Activated CD4-positive, alpha-beta memory T cell treated with anti-CD3 and anti-CD28 coated beads, Interleukin-2, amount 10 ng/mL, durations not matched to agents 7 days and 5 days (primary cell): ENCODE measurements around the gene AHDC1. TPM values are rescaled to one million over a fixed set of nuclear protein-coding genes. Genes with fewer than 3 reads are reported as not detected.

Source experiments
- CTCF ChIA-PET: fragments of 350-600 bp; sonication (Branson Sonifier 250); formaldehyde crosslinking; loops from one replicate; lab custom pipeline; 2021; ENCODE audit warnings: antibody characterized with exemption, inconsistent platforms; lab: Charles Lee
- POLR2A ChIA-PET: fragments of 350-600 bp; sonication (Branson Sonifier 250); formaldehyde crosslinking; loops from one replicate; lab custom pipeline; 2021; ENCODE audit warnings: antibody characterized with exemption; lab: Charles Lee
- DNase-seq: peaks from one replicate; pipeline ENCODE4 v3.0.0-alpha.2; 2020
- H3K27ac Mint-ChIP-seq: one replicate; pipeline ENCODE4 v1.8.0; 2021; ENCODE audit warnings: mild to moderate bottlenecking, mixed read lengths
- H3K27me3 Mint-ChIP-seq: one replicate; pipeline ENCODE4 v1.8.0; 2021; ENCODE audit warnings: mixed read lengths
- H3K36me3 Mint-ChIP-seq: one replicate; pipeline ENCODE4 v1.8.0; 2021; ENCODE audit warnings: low read depth, mixed read lengths
- H3K4me1 Mint-ChIP-seq: one replicate; pipeline ENCODE4 v1.8.0; 2021; ENCODE audit warnings: mixed read lengths
- H3K4me3 Mint-ChIP-seq: one replicate; pipeline ENCODE4 v1.8.0; 2021; ENCODE audit warnings: mild to moderate bottlenecking, mixed read lengths
- H3K9me3 Mint-ChIP-seq: one replicate; pipeline ENCODE4 v1.8.0; 2021; ENCODE audit warnings: mixed read lengths
- total RNA-seq, 2 experiments: library from RNA; stranded (reverse); gene quantifications; one replicate each; pipeline ENCODE4 v1.2.3, GENCODE V29; 2021

Gene AHDC1
- total RNA-seq, 2 experiments from 2014 or later, result 16.9 to 18.9 TPM

DNA sequence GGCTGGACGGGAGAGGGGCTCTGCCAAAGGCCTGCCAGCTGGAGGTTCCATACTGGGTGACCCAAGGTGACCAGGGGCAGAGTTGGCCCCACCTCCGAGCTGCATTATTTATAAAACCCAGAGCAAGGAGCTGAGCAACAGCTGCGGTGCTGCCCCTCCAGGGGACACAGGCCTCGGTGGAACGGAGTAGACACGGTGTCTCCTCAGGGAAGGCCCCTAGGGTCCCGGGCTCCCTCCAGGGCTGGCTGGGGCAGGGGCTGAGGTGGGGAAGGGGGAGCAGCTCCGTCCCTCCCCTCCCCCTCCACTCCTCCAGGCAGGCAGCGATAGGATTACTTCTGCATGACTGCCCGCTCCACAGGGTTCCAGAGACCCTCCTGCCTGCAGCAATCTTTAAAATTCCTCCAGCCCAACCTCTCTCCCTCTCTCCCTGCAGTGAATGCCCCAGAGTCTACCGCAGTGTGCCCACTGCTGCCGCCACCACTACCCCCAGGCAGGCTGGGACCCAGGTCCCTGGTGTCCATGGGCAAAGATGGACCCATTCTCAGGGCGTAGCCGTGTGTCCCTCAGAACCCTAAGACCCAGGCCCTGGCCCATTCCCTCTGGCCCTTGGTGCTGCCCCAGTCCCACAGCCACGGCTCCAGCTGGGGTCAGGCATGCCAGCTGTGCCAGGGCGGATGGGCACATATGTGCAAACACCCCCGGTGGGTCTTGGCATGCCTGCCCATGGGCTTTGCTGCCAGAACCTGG lies 10.8 kb downstream of the AHDC1 start:
- POLR2A ChIA-PET, result no interaction called here
- Mint-ChIP-seq H3K4me3 (no peak overlapping the region), H3K4me1 (peaks cover 14% of the 10 kb centered on the region), H3K27me3 (no peaks in the 10 kb centered on the region), H3K27ac (no peak overlapping the region), H3K36me3 (no peaks in the 10 kb centered on the region), H3K9me3 (no peaks in the 10 kb centered on the region)
- CTCF ChIA-PET, result interaction anchor here (0.6 to 2.3 kb wide), 3 partner anchors 12 to 107 kb away, joined by 3 to 9 read pairs (median 3); no protein-coding TSS in a partner anchor
- no peak for DNase-seq

DNA sequence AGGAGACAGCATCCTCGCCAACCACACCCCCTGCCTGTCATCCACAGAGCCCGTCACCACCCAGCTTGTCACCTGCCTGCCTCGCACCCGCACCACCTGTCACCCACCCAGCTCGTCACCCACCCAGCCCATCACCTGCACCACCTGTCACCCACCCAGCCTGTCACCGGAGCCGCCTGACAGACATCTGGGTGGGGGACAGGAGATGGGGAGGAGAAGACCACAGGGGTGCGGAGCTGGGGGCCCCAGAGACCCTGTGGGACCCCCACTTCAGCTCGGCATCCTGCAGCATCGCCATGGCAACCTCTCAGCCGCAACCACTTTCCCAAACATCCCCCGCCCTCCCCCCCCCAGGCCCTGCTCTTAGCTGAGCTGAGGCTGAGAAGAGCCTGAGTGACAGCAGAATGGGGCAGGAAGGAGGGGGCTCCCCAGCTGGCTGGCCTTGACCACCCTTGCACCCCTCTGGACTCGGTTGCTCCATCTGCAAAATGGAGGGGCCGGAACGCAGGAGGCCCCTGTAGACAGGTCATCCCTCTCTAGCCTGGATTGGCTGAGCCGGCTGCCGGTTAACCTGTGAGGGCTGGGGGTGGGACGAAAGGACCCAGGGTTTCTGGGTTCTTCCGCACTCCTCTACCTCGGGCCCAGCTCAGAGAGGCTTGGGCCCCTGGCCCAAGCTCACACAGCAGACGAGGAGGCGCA lies 11.6 kb downstream of the AHDC1 start:
- no peaks in the 10 kb centered on the region for H3K27me3 Mint-ChIP-seq
- ChIA-PET CTCF (interaction anchor here (1.1 to 2.3 kb wide), 2 partner anchors 12 to 36 kb away, joined by 3 to 9 read pairs; no protein-coding TSS in a partner anchor), POLR2A (no interaction called here)

DNA sequence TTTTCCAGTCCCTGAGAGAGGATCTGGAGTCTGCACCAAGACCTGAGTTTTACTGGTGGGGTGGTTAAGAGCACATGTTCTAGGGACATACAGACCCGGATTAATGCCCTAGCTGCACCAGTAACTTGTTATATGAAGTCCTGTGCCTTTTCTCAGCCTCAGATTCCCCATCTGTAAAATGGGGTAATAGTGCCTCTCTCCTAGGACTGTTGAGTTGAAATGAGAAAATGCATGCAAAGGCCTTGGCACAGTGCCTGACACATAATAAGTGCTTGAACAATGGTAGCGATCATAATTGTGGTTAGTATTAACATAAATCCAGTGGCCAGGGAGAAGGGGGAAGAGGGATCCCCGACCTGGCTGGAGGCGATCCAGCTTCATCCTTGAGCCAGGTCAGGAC lies 12.3 kb downstream of the AHDC1 start:
- Mint-ChIP-seq H3K4me1 (peaks cover 7% of the 10 kb centered on the region), H3K27ac (no peak overlapping the region), H3K4me3 (no peak overlapping the region), H3K36me3 (no peaks in the 10 kb centered on the region), H3K9me3 (no peaks in the 10 kb centered on the region), H3K27me3 (no peaks in the 10 kb centered on the region)
- ChIA-PET CTCF (interaction anchor here (2.3 kb wide), 1 partner anchor 35 kb away, joined by 9 read pairs; no protein-coding TSS in a partner anchor), POLR2A (interaction anchor here (0.8 kb wide), 1 partner anchor 100 kb away, joined by 3 read pairs; no protein-coding TSS in a partner anchor)
- no peak for DNase-seq

More for the DNA sequence above, 11.6 kb downstream of the AHDC1 start:
- Mint-ChIP-seq H3K36me3 (no peaks in the 10 kb centered on the region), H3K4me3 (no peak overlapping the region), H3K4me1 (peaks cover 7% of the 10 kb centered on the region), H3K27ac (no peak overlapping the region), H3K9me3 (no peaks in the 10 kb centered on the region)
- no peak for DNase-seq

DNA sequence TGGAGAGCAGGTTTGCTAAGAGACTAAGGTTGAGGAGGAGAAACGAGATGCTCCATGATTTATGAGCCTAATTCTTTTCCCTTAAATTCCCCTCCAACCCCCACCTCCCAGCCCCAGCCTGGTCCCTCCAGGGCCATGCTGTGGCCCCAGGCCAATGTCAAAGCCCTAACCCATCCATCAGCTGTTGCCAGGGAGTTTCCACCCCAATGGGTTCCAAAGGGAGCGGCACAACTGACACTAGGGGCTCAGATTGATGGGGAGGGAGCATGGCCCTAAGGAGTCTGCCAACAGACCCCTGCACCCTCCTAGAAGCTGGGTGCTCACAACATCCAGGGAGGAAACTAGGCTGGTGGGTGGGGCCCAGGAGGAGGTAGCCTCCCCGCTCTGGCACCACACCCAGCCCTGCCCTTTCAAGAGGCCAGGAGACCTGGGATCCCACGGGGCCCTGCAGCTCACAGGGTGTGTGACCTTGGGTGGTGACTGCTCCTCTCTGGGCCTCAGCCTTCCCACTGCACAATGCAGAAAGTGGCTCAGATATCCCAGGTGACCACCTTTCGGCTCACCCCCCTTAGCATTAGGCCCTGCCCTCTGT lies 12.9 kb downstream of the AHDC1 start:
- no peak for DNase-seq
- ChIA-PET POLR2A (interaction anchor here (0.8 kb wide), 1 partner anchor 99 kb away, joined by 3 read pairs; no protein-coding TSS in a partner anchor), CTCF (interaction anchor here (2.3 kb wide), 1 partner anchor 35 kb away, joined by 9 read pairs; no protein-coding TSS in a partner anchor)
- Mint-ChIP-seq H3K4me1 (peaks cover 7% of the 10 kb centered on the region), H3K9me3 (no peaks in the 10 kb centered on the region), H3K4me3 (no peak overlapping the region), H3K27ac (no peak overlapping the region), H3K27me3 (no peaks in the 10 kb centered on the region), H3K36me3 (no peaks in the 10 kb centered on the region)

DNA sequence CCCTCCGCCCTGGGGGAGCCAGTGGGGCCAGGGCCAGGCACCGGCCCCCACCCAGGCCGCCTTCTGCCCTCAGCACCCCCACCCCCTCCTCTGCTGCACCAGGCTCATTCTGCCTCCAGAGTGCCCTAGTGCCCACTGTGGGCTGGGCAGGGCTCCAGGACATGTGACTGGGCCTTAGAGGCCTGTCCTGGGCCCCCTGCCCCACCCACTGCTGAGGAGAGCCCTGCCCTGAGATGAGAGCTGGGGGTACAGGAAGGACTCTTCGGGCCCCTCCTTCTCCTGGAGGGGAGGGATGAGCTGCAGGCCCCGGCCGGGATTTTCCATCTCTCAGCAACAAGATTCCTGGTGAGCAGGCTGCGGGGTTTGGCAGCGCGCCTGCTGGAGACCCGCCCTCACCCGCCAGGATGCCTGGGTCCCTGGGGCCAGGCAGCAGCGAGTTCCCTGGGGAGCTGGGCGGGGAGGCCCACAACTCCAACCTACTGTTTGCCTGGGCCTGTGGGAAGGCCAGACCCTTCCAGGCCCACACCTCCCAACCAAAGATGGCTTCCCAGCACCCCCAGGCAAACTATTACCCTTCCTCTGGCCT lies 14.0 kb downstream of the AHDC1 start:
- no peaks in the 10 kb centered on the region for H3K27me3 Mint-ChIP-seq
- DNase-seq, result no peak
- ChIA-PET CTCF (interaction anchor here (0.6 kb wide), 1 partner anchor 79 kb away, joined by 3 read pairs; no protein-coding TSS in a partner anchor), POLR2A (no interaction called here)
- H3K36me3 Mint-ChIP-seq, result no peaks in the 10 kb centered on the region
- H3K4me1 Mint-ChIP-seq, result peaks cover 7% of the 10 kb centered on the region
- H3K4me3 Mint-ChIP-seq, result no peak overlapping the region
- no peaks in the 10 kb centered on the region for H3K9me3 Mint-ChIP-seq
- no peak overlapping the region for H3K27ac Mint-ChIP-seq

DNA sequence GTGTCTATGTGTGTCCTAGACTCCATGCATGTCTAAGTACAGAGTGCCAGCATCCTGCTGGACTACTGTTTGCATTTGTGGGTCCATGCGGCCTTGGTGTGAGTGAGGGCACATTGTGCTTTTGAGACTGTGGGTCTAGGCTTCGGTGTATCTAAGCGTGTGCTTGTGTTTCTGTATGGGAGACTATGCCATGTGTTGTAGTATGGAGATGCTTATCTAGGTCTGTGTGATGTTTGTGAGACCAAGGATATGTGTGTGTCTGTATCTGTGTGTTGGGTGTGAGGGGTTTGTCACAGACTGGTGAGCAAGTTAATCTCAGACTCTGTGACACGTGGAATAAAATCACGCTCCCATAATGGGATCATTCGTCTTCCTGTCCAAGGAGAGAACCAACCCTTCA lies 14.5 kb downstream of the AHDC1 start:
- Mint-ChIP-seq H3K36me3 (no peaks in the 10 kb centered on the region), H3K4me3 (no peak overlapping the region)
- CTCF ChIA-PET, result no interaction called here

DNA sequence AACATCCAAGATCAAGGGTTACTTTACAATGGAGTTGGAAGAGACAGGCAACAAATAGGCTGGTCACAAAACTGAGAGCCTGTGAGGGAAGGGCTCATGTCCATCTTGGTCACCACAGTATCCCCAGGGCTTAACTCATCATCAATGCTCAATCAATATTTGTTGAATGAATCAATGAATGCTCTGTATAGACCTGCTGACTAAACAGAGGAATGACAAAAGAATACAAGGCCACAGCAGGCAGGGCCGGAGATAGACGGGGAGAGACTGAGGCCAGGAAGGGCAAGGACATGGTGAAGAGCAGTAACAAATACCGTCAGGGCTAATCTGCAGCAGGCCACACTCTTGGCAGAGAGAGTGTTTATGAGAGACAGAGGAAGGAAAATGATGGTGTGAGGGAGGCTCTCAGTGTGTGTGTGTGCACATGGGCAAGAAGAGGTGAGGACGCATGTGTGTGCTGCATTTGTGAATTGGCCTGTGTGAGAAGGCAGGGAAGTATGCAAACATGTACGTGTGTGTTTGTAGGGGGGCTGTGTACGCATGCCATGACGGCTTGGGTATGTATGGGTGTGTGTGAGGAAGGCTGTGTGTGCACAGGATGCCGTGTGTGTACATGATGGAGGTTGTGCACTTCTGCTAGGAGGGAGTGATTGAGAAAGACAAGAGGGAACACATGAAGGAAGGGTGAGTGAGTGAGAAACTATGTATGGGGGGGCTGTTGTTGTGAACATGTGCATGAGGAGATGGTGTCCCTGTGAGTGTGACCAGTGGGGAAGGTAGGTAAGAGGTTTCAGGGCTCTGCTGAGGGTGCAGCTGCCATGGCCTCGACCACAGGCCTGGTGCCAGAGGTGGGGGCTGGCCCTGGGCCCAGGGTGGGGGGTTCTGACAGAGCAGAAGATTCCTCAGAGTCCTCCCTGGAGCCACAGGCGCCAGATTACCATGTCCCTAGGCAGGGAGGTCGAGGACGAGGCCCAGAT lies 15.4 kb downstream of the AHDC1 start:
- H3K9me3 Mint-ChIP-seq, result no peaks in the 10 kb centered on the region
- ChIA-PET CTCF (interaction anchor here (1.0 kb wide), 1 partner anchor 20 kb away, joined by 3 read pairs; no protein-coding TSS in a partner anchor), POLR2A (no interaction called here)
- DNase-seq, result no peak
- no peak overlapping the region for H3K4me3 Mint-ChIP-seq
- H3K27ac Mint-ChIP-seq, result no peak overlapping the region
- H3K4me1 Mint-ChIP-seq, result peaks cover 7% of the 10 kb centered on the region
- H3K27me3 Mint-ChIP-seq, result no peaks in the 10 kb centered on the region
- H3K36me3 Mint-ChIP-seq, result no peaks in the 10 kb centered on the region

More for the DNA sequence above, 14.5 kb downstream of the AHDC1 start:
- DNase-seq, result no peak
- peaks cover 7% of the 10 kb centered on the region for H3K4me1 Mint-ChIP-seq
- H3K27ac Mint-ChIP-seq, result no peak overlapping the region
- POLR2A ChIA-PET, result no interaction called here
- no peaks in the 10 kb centered on the region for H3K9me3 Mint-ChIP-seq
- H3K27me3 Mint-ChIP-seq, result no peaks in the 10 kb centered on the region

DNA sequence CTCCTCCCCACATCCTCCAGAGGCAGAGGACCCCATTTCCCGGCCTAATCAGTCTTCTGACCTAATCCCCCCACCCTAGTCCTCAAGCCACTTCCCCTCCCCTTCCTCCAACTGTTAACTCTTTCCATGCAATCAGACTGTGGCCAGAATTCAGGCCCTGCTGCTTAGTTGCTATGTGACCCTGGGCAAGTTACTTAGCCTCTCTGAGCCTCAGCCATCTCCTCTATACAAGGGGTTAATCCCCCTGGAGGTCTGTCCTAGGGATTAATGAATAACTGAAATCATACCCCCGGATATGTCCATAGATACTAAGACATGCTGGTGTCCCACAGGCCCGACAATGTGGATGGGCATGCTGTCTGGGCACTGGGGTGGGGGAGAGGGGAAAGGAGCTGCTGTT lies 18.3 kb downstream of the AHDC1 start:
- Mint-ChIP-seq H3K27ac (no peak overlapping the region), H3K4me3 (no peak overlapping the region), H3K4me1 (peaks cover 3% of the 10 kb centered on the region), H3K9me3 (no peaks in the 10 kb centered on the region), H3K36me3 (no peaks in the 10 kb centered on the region), H3K27me3 (no peaks in the 10 kb centered on the region)
- ChIA-PET POLR2A (no interaction called here), CTCF (interaction anchor here (1.2 to 1.7 kb wide), 2 partner anchors 104 to 169 kb away, joined by 3 to 4 read pairs; no protein-coding TSS in a partner anchor)
- no peak for DNase-seq

DNA sequence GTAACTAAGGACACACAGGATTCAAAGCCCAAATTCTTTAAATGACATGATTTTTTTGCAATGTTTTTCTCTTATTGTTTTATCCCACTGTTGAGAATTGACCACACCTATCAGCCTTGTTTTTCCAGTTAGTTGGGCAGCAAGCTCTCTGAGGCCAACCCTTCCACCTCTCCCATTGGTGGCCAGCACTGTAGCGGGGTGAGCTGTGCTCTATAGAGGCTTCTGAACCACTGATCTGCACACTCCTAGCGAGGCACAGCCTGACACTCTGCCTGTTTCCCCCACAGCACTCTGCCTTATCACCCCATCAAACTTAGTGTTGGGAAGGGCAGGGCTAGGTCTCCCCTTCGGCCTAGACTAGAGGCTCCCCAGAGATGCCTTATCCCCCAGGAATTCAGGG lies 19.5 kb downstream of the AHDC1 start:
- Mint-ChIP-seq H3K36me3 (no peaks in the 10 kb centered on the region), H3K4me1 (peaks cover 3% of the 10 kb centered on the region), H3K4me3 (no peak overlapping the region), H3K27ac (no peak overlapping the region), H3K27me3 (no peaks in the 10 kb centered on the region), H3K9me3 (no peaks in the 10 kb centered on the region)
- ChIA-PET CTCF (interaction anchor here (0.9 to 1.7 kb wide), 4 partner anchors 11 to 168 kb away, joined by 3 to 4 read pairs (median 4); no protein-coding TSS in a partner anchor), POLR2A (no interaction called here)
- DNase-seq, result no peak

DNA sequence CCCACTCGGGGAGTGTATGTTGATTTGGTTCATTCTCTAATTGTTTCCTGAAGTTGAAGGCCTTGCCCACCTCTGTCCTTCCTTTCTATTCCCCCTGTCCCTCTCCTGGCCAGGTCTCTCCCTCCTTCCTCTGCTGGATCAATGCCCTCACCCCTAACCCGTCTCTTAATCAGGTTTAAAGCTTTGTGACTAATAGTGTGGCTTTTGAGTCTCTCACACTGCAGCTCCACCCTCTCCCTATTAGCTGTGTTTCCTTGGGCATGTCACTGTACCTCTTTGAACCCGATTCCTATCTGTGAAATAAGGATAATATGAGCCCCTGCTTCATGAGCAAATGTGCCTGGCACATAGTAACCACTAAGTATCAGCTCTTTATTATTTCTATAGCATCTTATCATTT lies 20.5 kb downstream of the AHDC1 start:
- Mint-ChIP-seq H3K4me3 (no peak overlapping the region), H3K4me1 (peaks cover 7% of the 10 kb centered on the region), H3K27me3 (no peaks in the 10 kb centered on the region), H3K36me3 (no peaks in the 10 kb centered on the region), H3K27ac (no peak overlapping the region), H3K9me3 (no peaks in the 10 kb centered on the region)
- CTCF ChIA-PET, result interaction anchor here (1.1 to 1.5 kb wide), 4 partner anchors 23 to 79 kb away, joined by 3 to 9 read pairs (median 4); no protein-coding TSS in a partner anchor
- POLR2A ChIA-PET, result interaction anchor here (1.5 kb wide), 1 partner anchor 13 kb away, joined by 3 read pairs; no protein-coding TSS in a partner anchor
- DNase-seq, result no peak

DNA sequence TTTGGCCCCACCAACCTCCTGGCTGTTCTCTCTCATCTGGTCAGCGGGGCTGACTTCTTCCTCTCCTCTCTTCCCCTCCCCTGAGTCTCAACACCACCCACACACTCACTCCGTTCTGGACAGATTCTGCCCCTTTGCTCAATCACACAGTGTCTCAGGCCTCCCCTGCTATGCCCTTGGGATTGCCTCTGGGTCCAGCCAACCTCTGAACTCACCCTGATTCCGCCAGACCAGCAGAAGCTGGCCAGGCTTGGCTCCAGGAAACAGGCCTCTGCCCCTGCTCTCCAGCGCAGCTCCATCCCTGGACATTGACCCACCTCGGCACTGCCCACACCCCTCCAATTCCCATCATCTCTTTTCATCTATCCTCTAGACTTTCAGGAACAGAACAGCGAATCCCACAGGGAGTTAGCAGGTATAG lies 22.1 kb downstream of the AHDC1 start:
- Mint-ChIP-seq H3K4me1 (peaks cover 7% of the 10 kb centered on the region), H3K9me3 (no peaks in the 10 kb centered on the region), H3K27ac (no peak overlapping the region), H3K4me3 (no peak overlapping the region), H3K27me3 (peaks cover 4% of the 10 kb centered on the region), H3K36me3 (no peaks in the 10 kb centered on the region)
- CTCF ChIA-PET, result interaction anchor here (0.9 kb wide), 1 partner anchor 14 kb away, joined by 3 read pairs; no protein-coding TSS in a partner anchor
- no peak for DNase-seq
- POLR2A ChIA-PET, result no interaction called here
